OCI-LY3 (cell line): Measurements from ENCODE around the gene PTTG2.

Experiments used
- EZH2phosphoT487 ChIP-seq: fragments of 200-600 bp; shearing (Covaris generic); IDR thresholded peaks from 2 replicates; pipeline ENCODE4 v1.6.1; 2018; ENCODE audit warnings: antibody characterized with exemption, mixed run types, low read depth
- TF ChIP-seq, protein P1 (sequence below): fragments of 200-600, 300-600 bp; sonication (generic); IDR thresholded peaks from 2 replicates; pipeline ENCODE4 v1.5.1; 2014; ENCODE audit warnings: antibody characterized with exemption, low read length, low read depth

DNA sequence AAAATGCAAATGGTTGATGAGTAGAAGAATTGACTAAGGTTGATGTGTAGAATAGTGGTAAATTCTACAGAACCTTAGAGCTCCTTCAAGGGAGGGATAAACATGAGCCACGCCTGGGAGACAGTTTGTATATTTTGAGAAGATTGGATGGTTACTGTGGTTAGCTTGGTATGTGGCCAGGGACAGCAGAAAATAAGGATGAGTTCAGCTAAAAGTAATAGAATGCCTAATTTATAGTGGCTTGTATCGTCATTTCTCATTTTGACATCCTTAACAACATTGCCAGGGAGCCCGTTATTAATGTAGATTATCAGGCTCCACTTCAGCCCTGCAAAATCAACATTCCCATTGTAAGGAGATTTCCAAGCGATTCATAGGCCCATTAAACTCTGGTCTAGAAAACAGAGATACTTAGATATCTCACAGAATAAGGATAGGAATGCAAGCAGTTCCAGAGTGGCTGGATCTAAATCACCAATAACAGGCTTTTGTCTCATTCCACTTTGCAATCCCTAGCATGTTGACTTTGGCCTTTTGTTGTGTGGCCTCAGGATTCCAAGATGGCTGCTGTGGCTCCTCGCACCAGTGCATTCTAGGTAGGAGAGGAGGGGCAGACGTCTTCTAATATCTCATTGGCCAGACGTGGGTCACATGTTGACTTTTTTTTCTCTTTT lies 6.4 kb upstream of the PTTG2 start:
- TF ChIP-seq, protein P1, sequence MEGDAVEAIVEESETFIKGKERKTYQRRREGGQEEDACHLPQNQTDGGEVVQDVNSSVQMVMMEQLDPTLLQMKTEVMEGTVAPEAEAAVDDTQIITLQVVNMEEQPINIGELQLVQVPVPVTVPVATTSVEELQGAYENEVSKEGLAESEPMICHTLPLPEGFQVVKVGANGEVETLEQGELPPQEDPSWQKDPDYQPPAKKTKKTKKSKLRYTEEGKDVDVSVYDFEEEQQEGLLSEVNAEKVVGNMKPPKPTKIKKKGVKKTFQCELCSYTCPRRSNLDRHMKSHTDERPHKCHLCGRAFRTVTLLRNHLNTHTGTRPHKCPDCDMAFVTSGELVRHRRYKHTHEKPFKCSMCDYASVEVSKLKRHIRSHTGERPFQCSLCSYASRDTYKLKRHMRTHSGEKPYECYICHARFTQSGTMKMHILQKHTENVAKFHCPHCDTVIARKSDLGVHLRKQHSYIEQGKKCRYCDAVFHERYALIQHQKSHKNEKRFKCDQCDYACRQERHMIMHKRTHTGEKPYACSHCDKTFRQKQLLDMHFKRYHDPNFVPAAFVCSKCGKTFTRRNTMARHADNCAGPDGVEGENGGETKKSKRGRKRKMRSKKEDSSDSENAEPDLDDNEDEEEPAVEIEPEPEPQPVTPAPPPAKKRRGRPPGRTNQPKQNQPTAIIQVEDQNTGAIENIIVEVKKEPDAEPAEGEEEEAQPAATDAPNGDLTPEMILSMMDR, result no peak
- no peak for TF ChIP-seq EZH2phosphoT487
